ENCODE measurements around the gene PLB1. TPM values are rescaled to one million over a fixed set of nuclear protein-coding genes. Genes with fewer than 3 reads are reported as not detected.

Gene PLB1
- total RNA-seq, 1 experiment from 2014 or later, result 0.91 TPM

GRCh38 chr2:28565033-28565432 is 69.2 kb downstream of the PLB1 start:
- DNase-seq (ENCODE audit: low read depth), result no peak

- DNase-seq (ENCODE audit: low read depth), result no peak
These were observed 69.9 kb downstream of the PLB1 start for GRCh38 chr2:28565720-28566295.

- DNase-seq (ENCODE audit: low read depth), result peak; percentile 73
These were observed 70.7 kb downstream of the PLB1 start for GRCh38 chr2:28566521-28567041.

GRCh38 chr2:28567061-28567471 is 71.2 kb downstream of the PLB1 start:
- DNase-seq (ENCODE audit: low read depth), result no peak

DNA sequence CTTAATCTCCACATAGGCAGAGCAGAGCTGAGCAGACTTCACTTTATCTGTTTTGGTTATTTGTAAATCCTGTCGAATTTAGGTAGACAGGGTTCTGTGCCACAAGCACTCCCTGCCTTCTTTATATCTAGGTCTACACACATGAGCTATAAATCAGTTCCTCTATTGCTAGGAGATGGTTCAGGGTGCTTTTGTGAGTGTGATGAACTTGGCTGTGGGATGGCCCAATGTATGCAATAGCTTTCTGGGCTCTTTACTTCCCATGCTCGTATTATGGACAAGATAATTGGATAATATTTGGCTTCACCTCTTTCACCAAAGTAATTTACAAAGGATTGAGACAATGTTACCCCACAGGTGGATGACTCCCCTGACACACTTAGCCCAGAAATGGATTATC is 72.2 kb downstream of the PLB1 start:
- DNase-seq (ENCODE audit: low read depth), result no peak

DNA sequence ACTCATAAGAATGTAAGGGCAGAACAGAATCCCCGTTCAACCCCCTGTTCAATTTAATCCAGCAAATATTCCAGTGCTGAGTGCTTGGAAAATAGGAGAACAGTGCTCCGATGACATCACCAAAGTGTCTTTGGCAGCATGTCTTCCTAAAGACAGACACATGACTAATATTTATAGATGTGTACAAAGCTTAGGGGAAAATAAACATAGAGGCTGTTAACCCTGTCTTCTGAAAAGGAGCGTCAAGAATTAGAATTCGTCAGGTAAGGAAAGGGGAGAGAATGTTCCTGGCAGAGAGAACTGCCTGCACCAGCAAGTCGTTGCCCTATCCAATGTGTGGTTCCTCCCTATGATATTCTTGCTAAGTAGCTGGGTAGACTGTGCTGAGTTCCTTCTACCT is 72.7 kb downstream of the PLB1 start:
- DNase-seq (ENCODE audit: low read depth), result peak; percentile 15

GRCh38 chr2:28570431-28570830 is 74.6 kb downstream of the PLB1 start:
- DNase-seq (ENCODE audit: low read depth), result no peak

DNA sequence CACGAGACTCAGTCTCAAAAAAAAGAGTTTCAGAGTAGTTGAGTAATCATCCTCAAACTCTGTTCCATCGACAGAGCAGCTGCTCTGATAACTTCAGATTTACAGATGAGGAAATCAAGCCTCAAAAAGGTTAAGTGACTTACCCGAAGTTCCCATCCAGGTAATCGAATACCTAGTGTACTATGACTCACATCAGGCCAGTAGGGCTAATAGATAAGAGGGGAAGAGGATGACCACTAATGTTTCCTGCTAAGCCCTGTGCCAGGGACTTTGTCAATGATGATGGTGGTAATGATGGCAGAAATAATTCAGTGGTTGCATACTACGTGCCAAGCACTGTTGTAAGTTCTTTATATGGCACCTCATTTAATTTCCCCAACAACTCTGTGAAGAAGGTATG is 80.9 kb downstream of the PLB1 start:
- DNase-seq (ENCODE audit: low read depth), result no peak

- no peak for DNase-seq (ENCODE audit: low read depth)
These were observed 82.2 kb downstream of the PLB1 start for GRCh38 chr2:28577791-28578680.

- DNase-seq (ENCODE audit: low read depth), result no peak
These were observed 82.9 kb downstream of the PLB1 start for GRCh38 chr2:28578774-28579173.

GRCh38 chr2:28579606-28580005 is 83.7 kb downstream of the PLB1 start:
- no peak for DNase-seq (ENCODE audit: low read depth)

- no peak for DNase-seq (ENCODE audit: low read depth)
These were observed 84.2 kb downstream of the PLB1 start for GRCh38 chr2:28580078-28580477.

- no peak for DNase-seq (ENCODE audit: low read depth)
These were observed 85.5 kb downstream of the PLB1 start for GRCh38 chr2:28581312-28581711.

- no peak for DNase-seq (ENCODE audit: low read depth)
These were observed 86.3 kb downstream of the PLB1 start for GRCh38 chr2:28582152-28582551.

- DNase-seq (ENCODE audit: low read depth), result no peak
These were observed 86.7 kb downstream of the PLB1 start for GRCh38 chr2:28582595-28582994.

- DNase-seq (ENCODE audit: low read depth), result peak; percentile 96
These were observed 88.2 kb downstream of the PLB1 start for GRCh38 chr2:28583899-28584553.

DNA sequence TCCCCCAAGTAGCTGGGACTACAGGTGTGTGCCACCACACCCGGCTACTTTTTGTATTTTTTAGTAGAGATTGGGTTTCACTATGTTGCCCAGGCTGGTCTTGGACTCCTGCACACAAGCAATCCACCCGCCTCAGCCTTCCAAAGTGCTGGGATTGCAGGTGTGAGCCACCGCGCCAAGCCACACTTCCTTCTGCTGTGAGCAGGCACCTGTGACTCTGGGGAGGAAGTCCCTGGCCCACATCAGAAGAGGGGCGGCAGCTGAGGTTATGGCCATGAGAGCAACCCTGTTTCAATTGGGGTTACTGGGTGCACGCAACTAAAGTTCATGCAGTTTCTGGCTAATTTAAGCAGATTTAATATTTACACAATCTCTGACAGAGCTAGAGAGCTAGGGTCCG is 91.0 kb downstream of the PLB1 start:
- DNase-seq (ENCODE audit: low read depth), result no peak

GRCh38 chr2:28587526-28588291 is 91.8 kb downstream of the PLB1 start:
- no peak for DNase-seq (ENCODE audit: low read depth)

DNA sequence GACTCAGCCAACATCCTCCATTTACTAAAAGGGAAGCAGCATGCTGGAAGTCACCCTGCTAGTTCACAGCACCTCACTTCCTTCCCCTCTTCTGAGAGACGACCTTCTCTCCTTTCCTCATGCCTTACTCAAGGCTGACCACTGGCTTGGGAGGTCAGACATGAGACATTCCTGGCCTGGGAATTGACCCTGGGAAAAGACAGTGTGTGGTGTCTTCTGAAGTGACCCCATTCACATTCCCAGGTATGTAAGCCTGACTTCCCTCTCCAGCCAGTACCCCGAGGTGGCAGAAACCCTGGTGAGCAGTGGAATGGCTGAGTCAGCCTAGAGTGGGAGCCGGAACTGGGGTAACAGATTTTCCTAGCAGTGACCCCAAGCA is 92.4 kb downstream of the PLB1 start:
- DNase-seq (ENCODE audit: low read depth), result peak; percentile 54

DNA sequence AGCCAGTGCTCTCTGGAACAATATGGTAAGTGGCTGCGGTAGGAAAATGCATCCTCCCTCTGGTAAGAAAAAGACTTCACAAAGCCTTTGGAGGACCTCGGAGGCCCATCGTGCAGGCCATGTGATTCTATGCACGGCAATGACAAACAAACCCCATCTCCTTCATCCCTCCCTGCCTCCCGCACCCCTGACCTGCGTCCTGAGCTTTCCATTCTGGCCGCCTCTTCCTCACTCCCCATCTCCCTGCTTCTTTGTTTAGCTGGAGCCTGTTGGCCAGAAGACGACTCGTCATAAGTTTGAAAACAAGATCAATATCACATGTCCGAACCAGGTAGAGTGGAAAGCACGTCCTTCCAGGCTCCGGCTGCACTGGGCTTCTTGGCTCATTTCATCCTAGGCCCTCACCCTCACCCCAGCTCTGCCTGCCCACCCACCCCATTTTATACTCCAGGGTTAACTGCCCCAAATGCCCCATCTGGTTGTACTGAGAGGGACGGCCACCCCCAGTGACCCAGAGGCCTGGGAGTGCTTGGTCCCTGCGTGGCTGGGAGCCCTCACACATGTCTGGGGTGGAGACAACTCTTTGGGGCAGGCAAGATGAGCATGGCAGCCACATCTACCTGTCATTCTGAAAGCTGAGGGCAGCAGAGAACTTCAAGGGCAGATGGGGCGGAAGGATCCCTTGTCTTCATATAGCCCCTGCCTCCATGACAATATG is 94.0 kb downstream of the PLB1 start:
- DNase-seq (ENCODE audit: low read depth), result no peak

All from M059J (cell line).